ENCODE results near the gene PTPRK.
"Not testable (repeated sequence)": the region's sequence is repeated elsewhere in the genome, so short reads cannot be mapped to it uniquely, and the experiment has no call there.

The PTPRK gene

DNA sequence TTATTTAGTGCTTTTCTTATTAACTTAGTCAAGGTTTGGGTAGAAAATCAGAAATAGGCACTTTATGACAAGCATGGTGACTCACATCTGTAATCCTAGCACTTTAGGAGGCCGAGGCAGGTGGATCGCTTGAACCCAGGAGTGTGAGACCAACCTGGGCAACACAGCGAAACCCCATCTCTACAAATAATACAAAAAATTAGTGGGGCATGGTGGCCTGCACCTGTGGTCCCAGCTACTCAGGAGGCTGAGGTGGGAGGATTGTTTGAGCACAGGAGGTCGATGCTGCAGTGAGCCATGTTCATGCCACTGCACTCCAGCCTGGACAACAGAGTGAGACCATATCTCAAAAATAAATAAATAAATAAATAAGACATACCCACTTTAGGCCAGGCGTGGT is 568.2 kb downstream of the PTPRK start:
- no peak for DNase-seq (ENCODE audit: low spot score)

DNA sequence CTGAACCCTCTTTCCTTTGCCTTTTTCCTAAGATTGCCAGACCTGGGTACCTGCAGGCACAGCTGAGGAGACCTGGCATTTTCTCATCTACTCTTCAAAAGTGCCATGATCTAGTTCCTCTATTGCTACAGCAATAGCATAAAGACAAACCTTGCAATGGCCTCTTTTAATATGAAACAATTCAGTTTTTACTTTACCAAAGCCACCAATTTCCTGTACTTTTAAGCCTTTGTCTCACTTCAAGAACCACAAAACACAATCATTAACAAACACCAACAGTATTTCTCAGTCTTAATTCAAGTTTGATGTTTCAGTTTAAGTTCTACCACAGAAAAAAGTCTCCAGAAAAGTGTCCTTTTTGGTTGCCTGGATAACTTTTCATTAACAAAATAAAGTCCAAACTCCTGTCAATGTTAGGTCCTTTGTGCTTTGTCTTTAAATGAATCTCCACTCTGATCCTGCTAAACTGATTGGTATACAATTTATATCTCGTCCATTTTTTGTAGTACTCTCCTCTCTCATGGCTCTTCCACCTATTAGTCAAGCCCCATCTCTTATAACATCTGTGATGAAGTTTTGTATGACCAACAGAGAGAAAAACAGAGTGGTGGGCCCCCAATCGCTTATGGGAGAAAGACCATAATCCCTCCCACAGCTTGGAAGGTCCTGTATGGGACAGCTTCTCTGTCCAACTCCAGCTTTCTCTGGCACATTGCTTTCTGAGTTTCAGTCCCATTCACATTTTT is 569.1 kb downstream of the PTPRK start:
- no peak for DNase-seq (ENCODE audit: low spot score)

DNA sequence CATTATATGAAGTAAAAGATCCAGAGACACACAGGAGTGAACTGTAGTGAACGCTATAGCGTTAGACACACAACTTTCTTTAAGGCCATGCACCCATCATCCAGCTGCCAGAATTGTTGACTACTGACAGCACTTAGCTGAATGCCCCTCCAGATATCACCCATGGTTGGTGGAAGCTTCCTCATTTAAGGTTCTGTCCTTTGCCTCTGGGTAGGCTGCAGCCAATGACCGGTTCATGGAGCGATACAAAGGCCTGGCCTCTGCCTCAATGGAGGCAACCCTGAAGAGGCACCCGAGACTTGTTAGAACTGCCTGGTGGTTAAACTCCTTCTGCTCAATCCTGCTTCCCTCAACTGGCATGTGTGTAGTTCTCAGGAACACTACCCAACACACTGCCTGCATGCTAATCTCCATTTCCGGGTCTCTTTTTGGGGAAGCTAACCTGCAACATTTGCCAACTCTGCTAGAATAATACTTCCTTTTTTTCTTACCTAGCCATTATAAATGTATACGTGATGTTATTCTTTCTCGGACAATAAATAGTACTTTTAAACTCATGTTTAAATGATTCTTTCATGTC is 569.7 kb downstream of the PTPRK start:
- no peak for DNase-seq (ENCODE audit: low spot score)

DNA sequence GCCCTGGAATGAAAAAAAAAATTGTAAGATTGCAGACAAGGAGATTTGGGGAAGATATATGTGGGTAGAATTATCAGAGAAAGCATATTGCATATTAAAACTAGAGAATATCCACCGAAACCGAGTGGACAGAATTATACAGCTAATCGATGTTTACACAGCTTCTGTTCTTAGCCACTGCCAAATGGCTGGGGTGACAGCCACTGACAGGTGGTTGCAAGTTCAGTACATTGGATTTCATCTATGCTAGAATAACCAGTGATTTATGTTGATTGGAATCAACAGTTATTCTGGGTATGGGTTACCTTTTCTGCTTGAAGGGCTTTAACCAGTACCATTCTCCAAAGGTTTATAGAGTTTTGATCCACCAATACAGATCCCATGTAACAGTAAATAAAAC is 571.1 kb downstream of the PTPRK start:
- DNase-seq (ENCODE audit: low spot score) = no peak

DNA sequence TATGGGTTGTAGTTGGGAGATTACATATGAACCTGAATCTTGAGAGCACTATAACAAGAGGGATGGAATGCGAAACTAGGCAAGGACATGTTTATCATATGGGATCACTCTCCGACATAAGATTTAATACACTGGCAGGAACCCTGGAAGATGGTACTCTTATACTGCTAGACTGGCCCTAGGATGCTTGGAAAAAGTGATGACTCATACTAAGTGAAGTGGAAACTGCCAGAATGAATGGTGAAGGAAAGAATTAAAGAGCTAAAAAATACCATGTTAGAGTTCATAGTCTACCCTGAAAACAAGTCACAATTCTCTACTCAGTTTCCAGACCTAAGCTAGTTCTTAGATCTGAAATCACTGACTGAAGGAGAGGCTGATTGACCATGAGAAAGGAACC is 574.0 kb downstream of the PTPRK start:
- peak; percentile 14 for DNase-seq (ENCODE audit: low spot score)

DNA sequence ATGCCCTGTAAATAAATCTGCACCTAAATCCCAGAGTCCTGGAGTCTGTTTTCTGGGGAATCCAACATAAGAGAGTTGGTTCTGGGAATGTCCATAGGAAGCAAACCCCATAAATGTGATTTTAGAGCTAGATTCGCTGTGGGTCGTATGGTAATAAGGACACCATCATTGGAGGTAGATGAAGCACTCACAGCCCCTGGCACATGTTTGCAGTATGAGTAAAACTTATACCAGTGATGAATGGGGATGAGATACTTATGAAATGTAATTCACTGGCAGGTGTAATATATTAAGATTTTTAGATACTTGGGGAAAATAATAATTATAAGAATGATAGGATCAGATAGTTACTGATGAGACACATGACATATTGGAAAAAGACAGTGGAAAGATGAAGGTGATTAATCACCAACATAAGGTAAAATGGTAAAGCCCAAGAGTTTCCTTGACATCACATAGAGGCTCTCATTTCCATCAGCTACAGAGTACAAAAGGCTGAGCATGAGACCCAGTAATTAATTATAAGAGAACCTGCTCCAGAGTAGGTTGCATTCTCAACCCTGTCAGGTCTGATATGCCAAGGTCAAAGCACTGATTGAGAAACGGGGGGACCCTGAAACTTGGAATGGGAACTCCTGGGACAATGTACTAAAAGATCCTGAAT is 574.8 kb downstream of the PTPRK start:
- DNase-seq (ENCODE audit: low spot score) = no peak

DNA sequence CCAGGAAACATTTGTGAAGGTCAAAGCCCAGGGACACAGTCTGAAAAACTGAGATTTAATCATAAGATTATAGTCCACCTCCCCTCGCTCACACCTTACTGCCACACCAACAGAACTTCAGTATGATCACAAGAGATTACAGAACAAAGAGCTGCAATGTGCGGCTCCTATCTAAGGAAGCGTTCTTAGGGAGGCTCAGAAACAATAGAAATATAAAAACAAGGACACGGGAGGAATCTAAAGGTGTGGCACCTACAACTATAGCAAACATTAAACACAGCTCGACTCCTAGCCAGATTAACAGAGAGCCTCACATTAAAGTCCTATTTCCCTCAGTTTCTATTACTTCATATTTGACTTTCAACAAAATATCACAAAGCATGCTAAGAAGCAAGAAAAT is 579.2 kb downstream of the PTPRK start:
- DNase-seq (ENCODE audit: low spot score) = no peak

DNA sequence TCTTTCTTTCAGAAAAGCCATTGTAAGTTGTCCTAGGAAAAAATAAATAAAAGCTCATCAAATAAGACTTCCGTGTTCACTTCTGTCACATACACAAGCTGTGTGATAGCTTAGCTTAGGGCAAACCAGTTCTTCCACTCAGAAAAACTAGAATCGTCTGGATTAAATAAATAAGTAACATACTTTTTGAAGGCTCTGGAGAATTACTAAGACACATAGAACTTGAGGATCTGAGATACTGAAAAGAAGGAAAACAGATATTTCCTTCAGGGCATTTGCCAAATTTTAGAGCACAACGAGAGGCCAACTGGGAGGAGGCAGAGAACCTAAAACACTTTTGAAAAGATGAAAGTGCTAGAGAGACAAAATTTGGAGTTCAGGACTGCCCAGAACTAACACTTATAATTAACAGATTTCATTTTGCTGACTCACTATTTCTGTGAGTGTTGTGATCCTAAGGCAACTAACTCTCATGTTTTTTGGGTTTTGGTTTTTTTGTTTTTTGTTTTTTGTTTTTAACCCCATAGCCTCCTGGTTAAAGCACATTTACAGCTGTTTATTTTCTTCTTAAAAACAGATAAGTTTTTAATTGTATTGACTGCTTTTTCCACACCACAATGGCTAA is 580.8 kb downstream of the PTPRK start:
- peak; percentile 40 for DNase-seq (ENCODE audit: low spot score)

DNA sequence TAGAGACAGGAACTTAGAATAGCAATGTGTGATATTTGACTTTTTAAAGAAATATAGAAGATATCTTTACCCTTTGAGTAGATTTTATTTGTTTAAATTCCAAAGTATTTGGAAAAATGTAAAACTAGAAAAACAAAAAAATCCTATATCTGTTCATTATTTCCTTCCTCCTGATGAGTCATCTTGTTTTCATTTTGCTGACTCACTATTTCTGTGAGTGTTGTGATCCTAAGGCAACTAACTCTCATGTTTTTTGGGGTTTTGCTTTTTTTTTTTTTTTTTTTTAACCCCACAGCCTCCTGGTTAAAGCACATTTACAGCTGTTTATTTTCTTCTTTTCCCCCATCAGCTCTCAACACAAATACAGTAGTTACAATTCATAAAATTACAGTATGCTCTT is 581.7 kb downstream of the PTPRK start:
- DNase-seq (ENCODE audit: low spot score) = peak; percentile 68

DNA sequence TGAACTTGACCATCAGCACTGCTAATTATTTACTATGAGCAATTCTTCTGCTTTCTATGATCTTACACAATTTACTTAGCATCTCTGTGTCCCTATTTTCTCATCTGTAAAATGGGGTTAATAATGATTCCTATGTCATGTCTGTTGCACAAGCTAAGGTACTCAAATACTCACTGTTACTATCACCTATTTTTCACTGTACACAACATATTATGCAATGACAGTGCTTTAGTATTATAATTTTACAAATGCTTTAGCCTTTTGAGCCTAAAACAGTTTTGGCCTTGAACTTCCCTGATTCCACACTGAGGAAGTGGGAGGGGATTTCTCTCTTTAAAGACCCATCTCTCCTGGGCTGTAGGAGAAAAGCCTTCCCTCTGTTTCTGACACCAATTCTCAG is 582.7 kb downstream of the PTPRK start:
- no peak for DNase-seq (ENCODE audit: low spot score)

DNA sequence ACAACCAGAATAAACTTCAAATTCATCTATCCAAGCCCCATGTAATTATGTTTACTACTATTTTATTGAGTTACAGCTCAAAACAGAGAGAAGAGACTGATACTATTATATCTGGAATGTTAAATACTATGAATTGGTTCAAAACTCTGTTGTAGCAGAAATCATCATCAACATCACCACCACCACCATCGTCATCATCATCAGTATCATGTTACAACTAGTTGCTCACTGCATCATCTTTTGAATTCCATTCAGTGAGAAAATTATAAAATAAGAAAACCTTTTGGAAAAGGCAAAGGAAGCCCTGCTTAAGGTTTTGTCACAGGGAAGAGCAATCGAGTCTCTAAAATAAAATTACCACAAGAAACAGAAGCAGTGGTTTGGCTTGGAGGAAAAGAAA is 583.3 kb downstream of the PTPRK start:
- DNase-seq (ENCODE audit: low spot score) = no peak

DNA sequence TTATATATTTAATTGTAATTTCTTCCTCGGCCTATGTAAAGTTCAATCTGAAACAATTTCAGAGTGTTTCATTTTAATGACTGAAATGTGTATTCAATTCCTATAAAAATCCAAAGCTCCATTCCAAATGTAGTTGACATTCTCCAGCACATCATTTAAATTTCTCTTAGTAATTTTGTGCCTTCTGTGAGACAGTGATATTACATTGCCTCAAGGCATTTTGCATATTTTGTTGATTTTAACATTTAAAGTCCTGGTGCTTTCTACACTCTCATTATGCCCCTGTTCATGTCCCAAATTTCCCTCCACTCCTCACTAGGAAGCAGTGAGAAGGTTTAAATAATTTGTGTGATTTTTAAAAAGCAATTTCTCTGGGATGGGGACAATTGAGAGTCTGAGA is 585.4 kb downstream of the PTPRK start:
- DNase-seq (ENCODE audit: low spot score) = no peak

DNA sequence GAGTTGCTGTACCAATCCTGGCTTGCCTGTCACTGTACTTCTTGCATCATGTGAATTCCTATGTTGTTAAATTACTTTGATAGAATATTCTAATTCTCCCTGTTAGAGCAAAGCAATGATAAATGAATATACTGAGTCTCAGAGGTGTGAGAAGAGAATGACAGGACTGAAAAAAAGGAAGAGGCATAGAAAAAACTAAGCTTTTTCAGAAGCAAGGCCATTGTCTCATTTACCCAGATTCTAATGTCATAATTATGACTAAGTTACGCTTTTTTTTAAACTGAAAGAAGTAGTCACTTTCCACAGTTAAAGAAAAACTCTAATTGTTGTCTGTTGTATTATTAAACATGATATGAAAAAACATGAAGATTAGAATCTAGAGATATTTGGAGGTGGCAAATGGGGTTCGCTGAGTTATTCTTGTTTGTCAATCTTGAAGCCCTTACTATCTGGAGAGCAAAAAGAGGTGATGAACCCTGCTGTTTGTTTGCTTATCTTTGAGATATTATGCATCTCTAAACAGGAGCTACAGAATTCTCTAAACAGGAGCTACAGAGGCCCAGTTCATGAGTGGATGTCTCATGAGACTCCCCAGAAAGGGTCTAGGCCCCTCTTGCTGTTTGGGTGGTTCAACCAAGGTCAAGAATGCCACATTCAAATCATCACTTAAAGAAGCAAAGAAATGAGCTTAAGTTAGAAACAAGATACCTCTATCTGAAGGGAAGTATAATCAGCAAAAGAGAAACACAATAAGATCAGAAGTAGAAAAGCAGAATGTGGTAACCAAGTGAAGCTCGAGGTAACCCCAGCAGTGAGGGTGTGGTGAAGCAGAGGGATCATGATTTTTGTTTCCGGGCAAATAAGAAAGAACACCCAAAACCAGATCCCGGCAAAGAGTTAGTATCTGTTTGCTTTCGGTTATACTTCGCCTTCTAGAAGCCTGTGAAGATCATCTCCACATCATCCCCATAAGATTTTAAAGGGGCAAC is 586.3 kb downstream of the PTPRK start:
- DNase-seq (ENCODE audit: low spot score) = no peak

DNA sequence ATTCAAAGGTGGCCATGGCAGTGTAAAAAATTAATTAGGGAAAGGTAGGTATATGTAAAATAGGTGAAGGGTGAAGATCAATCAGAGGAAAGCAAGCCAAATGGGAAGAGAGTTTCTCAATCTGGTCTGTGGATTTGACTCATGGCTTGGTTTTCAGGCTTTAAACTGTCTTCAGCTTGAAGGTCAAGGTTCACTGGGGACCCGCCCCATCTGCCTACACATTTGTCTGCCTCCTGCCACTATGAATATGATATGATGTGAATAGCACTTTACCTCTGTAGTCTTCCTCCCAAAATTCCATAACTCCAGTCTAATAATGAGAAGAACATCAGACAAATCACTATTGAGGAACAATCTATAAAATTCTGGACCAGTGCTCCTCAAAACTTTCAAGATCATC is 587.3 kb downstream of the PTPRK start:
- no peak for DNase-seq (ENCODE audit: low spot score)

DNA sequence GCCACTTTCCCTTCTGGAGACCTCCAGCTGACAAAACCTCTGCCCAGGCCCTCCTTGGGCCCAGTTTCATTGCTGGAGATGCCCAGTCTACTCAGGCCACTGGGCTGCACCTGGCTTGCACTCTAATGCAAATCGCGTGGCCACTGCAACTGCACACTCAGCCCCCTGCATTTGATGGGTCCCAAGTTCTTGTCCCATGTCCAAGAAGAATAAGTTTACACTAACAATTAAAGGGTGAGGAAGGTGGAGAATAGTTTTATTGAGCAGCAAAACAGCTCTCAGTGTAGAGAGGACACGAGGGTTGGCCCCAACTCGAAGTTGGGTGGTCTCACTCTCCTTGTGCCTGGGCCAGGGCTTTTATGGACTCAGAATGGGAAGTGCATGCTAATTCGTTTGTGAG is 587.7 kb downstream of the PTPRK start:
- no peak for DNase-seq (ENCODE audit: low spot score)

DNA sequence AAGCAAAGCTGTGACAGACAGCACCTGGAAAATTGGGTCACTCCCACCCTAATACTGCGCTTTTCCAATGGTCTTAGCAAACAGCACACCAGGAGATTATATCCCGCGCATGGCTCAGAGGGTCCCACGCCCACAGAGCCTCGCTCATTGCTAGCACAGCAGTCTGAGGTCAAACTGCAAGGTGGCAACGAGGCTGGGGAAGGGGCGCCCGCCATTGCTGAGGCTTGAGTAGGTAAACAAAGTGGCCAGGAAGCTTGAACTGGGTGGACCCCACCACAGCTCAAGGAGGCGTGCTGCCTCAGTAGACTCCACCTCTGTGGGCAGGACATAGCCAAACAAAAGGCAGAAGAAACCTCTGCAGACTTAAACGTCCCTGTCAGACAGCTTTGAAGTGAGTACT is 594.0 kb downstream of the PTPRK start:
- DNase-seq (ENCODE audit: low spot score) = not testable (repeated sequence)

DNA sequence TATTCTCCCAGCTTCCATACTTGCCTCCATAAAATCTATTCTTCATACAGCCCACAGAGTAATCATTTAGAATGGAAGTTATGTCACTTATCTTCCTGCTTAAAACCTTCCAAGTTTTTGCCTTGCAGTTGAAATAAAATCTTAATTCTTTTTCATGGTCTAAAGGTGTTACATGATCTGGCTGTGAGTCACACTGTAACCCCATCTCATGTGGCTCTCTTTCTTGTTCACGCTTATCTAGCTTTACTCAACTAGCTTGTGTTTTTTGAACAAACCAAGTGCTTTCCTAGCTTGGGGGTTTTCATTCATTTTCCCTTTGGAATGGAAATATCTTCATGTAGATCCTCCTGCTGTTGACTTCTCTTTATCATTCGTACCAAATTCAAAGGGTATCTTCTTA is 596.0 kb downstream of the PTPRK start:
- peak; percentile 31 for DNase-seq (ENCODE audit: low spot score)

DNA sequence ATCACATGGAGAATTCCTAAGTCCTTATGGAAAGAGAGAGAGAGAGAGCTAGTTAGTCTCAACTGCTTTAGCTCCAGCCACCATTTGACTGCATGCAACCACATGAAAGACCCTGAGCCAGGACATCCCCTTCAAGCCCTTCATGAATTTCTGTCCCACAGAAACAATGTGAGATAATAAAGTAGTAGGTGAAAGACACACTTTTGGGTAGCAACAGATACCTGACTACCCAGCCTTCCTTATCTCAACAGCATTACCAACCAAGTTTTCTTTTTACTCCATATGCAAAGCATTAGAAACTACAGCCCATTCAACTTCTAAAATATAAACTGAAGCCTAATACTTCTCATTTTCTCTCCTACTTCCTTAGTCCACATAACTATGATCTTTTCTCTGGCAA is 596.4 kb downstream of the PTPRK start:
- no peak for DNase-seq (ENCODE audit: low spot score)

DNA sequence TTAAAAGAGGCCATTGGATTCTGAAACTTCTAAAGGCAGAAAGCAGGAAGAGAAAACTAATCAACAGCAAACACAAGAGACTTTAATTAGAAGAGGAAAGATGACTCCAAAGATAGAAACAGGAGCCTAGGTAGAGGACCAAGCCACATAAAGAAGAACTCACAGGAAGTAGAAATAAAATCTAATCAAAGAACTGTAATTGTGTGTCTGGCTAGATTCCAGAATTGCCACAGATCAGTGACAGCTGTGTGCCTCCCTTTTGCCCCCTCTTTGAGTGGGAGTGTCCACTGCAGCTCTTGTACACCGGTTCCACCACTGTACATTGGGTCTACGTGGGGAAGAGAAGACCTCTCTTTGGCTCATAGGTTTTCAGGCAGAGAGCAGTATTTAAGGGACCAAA is 597.3 kb downstream of the PTPRK start:
- DNase-seq (ENCODE audit: low spot score) = no peak

DNA sequence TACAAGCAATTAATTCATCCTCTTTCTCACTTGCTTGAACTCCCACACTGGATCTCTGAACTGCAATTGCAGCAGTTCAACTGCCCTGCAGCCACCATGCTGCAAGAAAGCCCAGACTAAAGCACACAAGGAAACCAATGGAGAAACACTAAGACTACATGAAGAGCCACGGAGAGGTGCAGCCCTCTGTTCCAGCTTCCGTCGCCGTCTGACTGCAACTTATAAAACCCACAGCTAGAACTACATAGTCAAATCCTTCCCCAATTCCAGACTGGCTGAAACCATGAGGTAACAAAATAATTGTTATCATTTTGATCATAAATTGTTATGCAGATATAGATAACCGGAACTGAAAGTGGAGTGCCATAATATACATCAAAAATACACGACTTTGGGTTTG is 598.4 kb downstream of the PTPRK start:
- no peak for DNase-seq (ENCODE audit: low spot score)

DNA sequence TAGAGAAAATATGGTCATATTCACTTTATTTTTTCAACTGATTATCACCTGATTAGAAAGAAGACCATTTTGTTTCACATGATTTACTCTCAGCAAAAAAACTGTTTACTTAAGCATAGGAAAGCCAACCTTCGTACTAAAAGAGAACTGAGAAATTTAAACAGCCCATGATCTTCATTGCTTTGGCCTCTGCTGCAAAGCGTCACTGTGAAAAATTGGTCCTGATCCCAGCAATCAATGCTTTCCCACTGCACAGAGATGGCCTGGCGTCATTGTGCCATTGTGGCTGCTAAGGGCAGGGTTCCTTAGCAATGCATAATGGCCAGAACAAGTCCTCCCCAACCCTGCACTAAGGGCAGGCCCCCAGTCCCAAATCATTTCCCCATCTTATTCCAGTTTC is 599.6 kb downstream of the PTPRK start:
- no peak for DNase-seq (ENCODE audit: low spot score)
